ENCODE data around the gene SERGEF.

SERGEF gene

DNA sequence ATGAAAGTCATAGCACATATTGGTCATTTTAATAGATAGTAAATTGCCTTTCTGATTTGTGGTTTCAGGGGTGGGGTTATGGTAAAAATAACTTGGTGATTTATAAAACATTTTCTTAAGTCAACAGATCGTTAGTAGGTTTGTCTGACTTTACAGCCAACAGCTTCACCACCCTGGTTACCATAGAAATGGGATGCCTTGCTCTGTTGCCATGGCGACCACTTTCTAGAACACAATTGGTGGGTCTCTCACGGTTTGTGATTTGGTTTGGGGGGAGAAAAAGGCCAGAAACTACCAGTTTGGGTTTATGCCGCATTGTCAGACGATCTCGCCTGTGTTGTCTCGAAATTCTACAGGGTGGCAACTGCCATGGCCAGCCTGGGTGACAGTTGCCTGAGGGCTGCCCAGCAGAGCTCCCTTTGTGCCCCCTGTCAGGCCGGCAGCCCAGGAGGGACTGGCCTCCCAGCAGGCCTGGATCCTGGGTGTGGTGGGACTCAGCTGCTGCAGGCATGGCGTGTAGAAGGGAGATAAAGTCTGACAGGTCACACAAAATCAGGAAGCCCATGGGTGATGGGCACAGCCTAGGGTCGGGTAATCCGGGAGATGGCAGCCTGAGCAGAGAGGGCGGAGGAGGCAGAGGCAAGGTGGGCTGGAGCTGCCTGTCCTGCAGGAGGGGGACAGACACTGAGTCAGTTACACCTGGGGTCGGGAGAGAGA lies 247.3 kb downstream of the SERGEF start:
- H3K4me3 ChIP-seq (ENCODE audit: low read depth, low read length) = no peak overlapping the region
- TF ChIP-seq, protein P1, sequence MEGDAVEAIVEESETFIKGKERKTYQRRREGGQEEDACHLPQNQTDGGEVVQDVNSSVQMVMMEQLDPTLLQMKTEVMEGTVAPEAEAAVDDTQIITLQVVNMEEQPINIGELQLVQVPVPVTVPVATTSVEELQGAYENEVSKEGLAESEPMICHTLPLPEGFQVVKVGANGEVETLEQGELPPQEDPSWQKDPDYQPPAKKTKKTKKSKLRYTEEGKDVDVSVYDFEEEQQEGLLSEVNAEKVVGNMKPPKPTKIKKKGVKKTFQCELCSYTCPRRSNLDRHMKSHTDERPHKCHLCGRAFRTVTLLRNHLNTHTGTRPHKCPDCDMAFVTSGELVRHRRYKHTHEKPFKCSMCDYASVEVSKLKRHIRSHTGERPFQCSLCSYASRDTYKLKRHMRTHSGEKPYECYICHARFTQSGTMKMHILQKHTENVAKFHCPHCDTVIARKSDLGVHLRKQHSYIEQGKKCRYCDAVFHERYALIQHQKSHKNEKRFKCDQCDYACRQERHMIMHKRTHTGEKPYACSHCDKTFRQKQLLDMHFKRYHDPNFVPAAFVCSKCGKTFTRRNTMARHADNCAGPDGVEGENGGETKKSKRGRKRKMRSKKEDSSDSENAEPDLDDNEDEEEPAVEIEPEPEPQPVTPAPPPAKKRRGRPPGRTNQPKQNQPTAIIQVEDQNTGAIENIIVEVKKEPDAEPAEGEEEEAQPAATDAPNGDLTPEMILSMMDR (IDR thresholded peaks at IDR 0.05; ENCODE audit: low read depth, low read length, missing control alignments) = no peak
- in situ Hi-C loops (cut with HindIII; ENCODE audit: low sequenced_read_pairs) = no loop called here
- no peak for DNase-seq (ENCODE audit: low read depth)

DNA sequence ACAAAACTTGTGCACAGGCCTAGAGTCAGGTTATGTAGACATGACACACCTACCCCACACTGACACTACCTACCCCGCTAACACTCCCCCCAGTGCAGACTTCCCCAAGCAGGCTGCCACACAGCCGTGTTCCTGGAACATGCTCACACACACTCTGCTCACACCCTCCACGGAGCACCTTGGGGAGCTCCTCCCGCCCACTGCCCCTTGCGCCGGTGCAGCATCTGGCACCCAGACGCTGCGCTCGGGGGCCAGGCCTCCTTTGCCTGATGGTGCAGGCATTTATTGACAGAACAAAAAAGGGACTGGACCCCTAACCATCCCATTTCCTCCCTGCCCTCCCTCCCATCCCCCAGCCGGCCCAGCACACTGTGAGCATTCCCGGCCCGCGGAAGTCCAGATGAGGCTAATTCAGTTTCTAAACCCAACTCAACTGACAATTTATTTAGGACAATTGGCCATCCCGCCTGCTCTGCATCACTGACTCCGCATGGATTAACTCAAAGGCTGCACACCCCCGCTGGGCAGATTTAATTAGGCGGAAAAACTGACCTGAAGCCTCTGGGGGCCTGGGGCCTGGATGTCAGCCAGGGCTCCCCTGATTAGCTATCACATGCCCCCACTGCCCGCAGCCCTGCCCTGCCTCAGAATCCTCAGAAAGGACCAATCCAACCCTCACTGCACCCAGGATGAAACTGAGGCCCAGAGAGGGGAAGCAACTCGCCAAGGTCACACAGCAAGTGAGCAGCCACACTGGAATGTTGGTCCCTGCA lies 248.2 kb downstream of the SERGEF start:
- DNase-seq (ENCODE audit: low read depth) = no peak
- in situ Hi-C loops (cut with HindIII; ENCODE audit: low sequenced_read_pairs) = no loop called here
- TF ChIP-seq, protein P1 (IDR thresholded peaks at IDR 0.05; ENCODE audit: low read depth, low read length, missing control alignments) = no peak
- no peak overlapping the region for H3K4me3 ChIP-seq (ENCODE audit: low read depth, low read length)

- in situ Hi-C loops (cut with HindIII; ENCODE audit: low sequenced_read_pairs) = no loop called here
- no peak for DNase-seq (ENCODE audit: low read depth)
- H3K4me3 ChIP-seq (ENCODE audit: low read depth, low read length) = no peak overlapping the region
- TF ChIP-seq, protein P1 (IDR thresholded peaks at IDR 0.05; ENCODE audit: low read depth, low read length, missing control alignments) = no peak
Measured at GRCh38 chr11:17763703-17764102, 249.1 kb downstream of the SERGEF start.

DNA sequence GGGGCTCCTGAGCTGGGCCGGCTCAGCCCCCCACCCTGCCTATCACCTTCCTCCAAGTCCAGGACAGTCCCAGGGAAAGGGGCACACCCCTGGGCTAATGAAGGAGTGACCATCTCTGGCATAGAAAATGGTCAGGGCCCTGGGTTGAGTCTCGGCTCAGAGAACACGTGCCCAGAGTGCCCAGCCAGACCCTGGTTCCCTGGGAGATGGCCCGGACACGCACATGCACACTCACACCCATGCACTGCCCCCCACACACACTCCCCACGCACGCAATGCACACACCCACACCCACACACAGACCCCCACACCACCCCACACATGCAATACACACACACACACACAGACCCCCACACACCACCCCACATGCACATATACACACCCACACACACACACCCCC lies 249.6 kb downstream of the SERGEF start:
- TF ChIP-seq, protein P1 (IDR thresholded peaks at IDR 0.05; ENCODE audit: low read depth, low read length, missing control alignments) = no peak
- H3K4me3 ChIP-seq (ENCODE audit: low read depth, low read length) = no peak overlapping the region
- no peak for DNase-seq (ENCODE audit: low read depth)
- in situ Hi-C loops (cut with HindIII; ENCODE audit: low sequenced_read_pairs) = no loop called here

- in situ Hi-C loops (cut with HindIII; ENCODE audit: low sequenced_read_pairs) = no loop called here
- TF ChIP-seq, protein P1 (IDR thresholded peaks at IDR 0.05; ENCODE audit: low read depth, low read length, missing control alignments) = no peak
- DNase-seq (ENCODE audit: low read depth) = no peak
- H3K4me3 ChIP-seq (ENCODE audit: low read depth, low read length) = no peak overlapping the region
Measured at GRCh38 chr11:17762309-17762974, 250.4 kb downstream of the SERGEF start.

DNA sequence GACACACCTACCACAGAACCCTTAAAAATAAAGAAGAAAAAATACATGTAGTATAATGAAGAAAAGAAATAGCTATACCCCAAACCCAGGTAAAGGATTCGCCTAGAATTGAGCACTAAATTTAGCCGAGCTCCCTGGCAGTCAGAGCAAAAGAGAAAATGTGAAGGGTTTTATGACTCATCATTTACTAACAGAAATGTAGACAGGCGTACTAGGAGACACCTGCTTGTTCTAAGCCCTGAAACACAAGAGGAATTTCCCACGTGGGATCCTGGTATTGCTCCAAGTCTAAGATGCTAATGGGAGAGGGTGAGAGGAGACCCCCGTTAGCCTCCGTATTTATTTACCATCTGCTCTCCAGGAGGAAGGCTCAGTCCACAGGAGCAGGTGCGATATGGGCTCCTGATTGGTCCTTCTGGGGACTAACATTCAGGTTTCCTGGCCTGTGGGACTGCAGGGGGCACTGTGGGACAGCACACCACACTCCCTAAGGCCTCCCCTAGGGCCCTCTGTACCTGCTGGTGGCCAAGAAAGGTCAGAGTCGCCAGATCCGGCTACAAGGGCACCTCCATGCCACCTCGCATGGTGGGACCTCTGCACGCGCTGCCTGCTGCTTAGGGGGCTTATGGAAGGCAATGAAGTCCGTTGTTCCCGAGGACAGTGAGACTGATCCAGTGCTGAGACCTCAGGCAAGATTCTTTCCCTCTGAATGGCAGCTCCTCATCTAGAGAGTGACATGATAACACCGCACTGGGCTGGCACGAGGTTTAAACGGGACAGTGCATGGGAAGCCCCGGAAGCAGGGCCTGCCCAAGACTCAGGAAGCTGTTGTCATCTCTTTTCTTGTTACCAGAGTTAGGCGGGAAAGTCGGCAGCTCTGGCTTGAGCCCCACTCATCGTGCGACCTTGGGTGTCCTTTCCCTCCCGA lies 252.5 kb downstream of the SERGEF start:
- in situ Hi-C loops (cut with HindIII; ENCODE audit: low sequenced_read_pairs) = no loop called here
- TF ChIP-seq, protein P1 (IDR thresholded peaks at IDR 0.05; ENCODE audit: low read depth, low read length, missing control alignments) = peak; percentile 60

More for the DNA sequence above, 252.5 kb downstream of the SERGEF start:
- no peak for DNase-seq (ENCODE audit: low read depth)
- H3K4me3 ChIP-seq (ENCODE audit: low read depth, low read length) = no peak overlapping the region
